PC-9 (cell line): Measurements from ENCODE around the gene SLC2A2. TPM values are rescaled to one million over a fixed set of nuclear protein-coding genes. Genes with fewer than 3 reads are reported as not detected.

ENCODE experiments used
- BruUV-seq: library from RNA; stranded (reverse); fragments of 400-500 nt; replicated peaks from 2 replicates; lab custom pipeline; 2021; lab: Mats Ljungman, UMichigan
- CTCF ChIA-PET: fragments of 300-600 bp; sonication (Branson Sonifier 250); formaldehyde crosslinking; loops from one replicate; lab custom pipeline; 2022; ENCODE audit warnings: antibody characterized with exemption; lab: Charles Lee
- POLR2A ChIA-PET: fragments of 300-600 bp; sonication (Branson Sonifier 250); formaldehyde crosslinking; loops from one replicate; lab custom pipeline; 2022; ENCODE audit warnings: antibody characterized with exemption; ENCODE audit not compliant: unreplicated experiment; lab: Charles Lee
- DNase-seq, 2 experiments: peaks; one replicate each; pipeline versions ENCODE4 v3.0.0 to v3.0.0-alpha.2; 2015 to 2022; ENCODE audit warnings: mixed read lengths in 1 of 2
- H2AFZ ChIP-seq: fragments of 200-600 bp; sonication (generic); 2 replicates; pipeline ENCODE4 v1.8.1; 2017; ENCODE audit warnings: antibody characterized with exemption
- H3F3A ChIP-seq: fragments of 200-600 bp; sonication (generic); 2 replicates; pipeline ENCODE4 v1.8.1; 2017; ENCODE audit warnings: antibody characterized with exemption, mild to moderate bottlenecking, low read depth; ENCODE audit not compliant: insufficient read depth
- H3K27ac ChIP-seq: fragments of 200-600 bp; sonication (generic); 2 replicates; pipeline ENCODE4 v1.6.1; 2016; ENCODE audit warnings: mixed run types
- H3K27me3 ChIP-seq: fragments of 200-600 bp; sonication (generic); 2 replicates; pipeline ENCODE4 v1.6.1; 2016; ENCODE audit warnings: low read depth, mixed run types; ENCODE audit not compliant: insufficient read depth
- H3K36me3 ChIP-seq: fragments of 200-600 bp; sonication (generic); 2 replicates; pipeline ENCODE4 v1.6.1; 2016; ENCODE audit warnings: low read depth, mixed run types
- H3K4me1 ChIP-seq: fragments of 200-600 bp; sonication (generic); replicated peaks from 2 replicates; pipeline ENCODE4 v1.6.1; 2016; ENCODE audit warnings: mixed run types; ENCODE audit not compliant: insufficient read depth
- H3K4me2 ChIP-seq: fragments of 200-600 bp; sonication (generic); 2 replicates; pipeline ENCODE4 v1.6.1; 2017; ENCODE audit warnings: mixed run types
- H3K4me3 ChIP-seq: fragments of 200-600 bp; sonication (generic); 2 replicates; pipeline ENCODE4 v1.6.1; 2016; ENCODE audit warnings: mixed run types
- H3K79me2 ChIP-seq: fragments of 200-600 bp; sonication (generic); 2 replicates; pipeline ENCODE4 v1.6.1; 2017; ENCODE audit warnings: low read depth, mixed run types
- H3K9me2 ChIP-seq: fragments of 200-600 bp; sonication (generic); 2 replicates; pipeline ENCODE4 v1.8.1; 2017; ENCODE audit warnings: mild to moderate bottlenecking; ENCODE audit not compliant: insufficient read depth
- H3K9me3 ChIP-seq: fragments of 200-600 bp; sonication (generic); 2 replicates; pipeline ENCODE4 v1.8.1; 2016; ENCODE audit warnings: low read depth; ENCODE audit not compliant: insufficient read depth
- H4K20me1 ChIP-seq: fragments of 200-600 bp; sonication (generic); 2 replicates; pipeline ENCODE4 v1.8.1; 2017; ENCODE audit not compliant: insufficient read depth
- EZH2 ChIP-seq: fragments of 200-600 bp; sonication (generic); IDR thresholded peaks from 2 replicates; pipeline ENCODE4 v1.8.0; 2017; ENCODE audit warnings: antibody characterized with exemption, low read depth
- intact Hi-C: fragments of 100-400 bp; cut with micrococcal nuclease; formaldehyde crosslinking; loops from one replicate; pipeline ENCODE4 v1.10.0; 2022; ENCODE audit not compliant: unreplicated experiment
- total RNA-seq: library from RNA; stranded (reverse); gene quantifications from 2 replicates; pipeline ENCODE4 v1.2.3, GENCODE V29; 2021
- TF ChIP-seq, protein P1 (sequence below): fragments of 200-600 bp; sonication (generic); conservative IDR thresholded peaks from 2 replicates; pipeline ENCODE4 v1.6.1; 2017; ENCODE audit warnings: mixed run types, antibody characterized with exemption, mild to moderate bottlenecking, moderate library complexity

The SLC2A2 gene
- total RNA-seq, 1 experiment from 2014 or later: not detected

DNA sequence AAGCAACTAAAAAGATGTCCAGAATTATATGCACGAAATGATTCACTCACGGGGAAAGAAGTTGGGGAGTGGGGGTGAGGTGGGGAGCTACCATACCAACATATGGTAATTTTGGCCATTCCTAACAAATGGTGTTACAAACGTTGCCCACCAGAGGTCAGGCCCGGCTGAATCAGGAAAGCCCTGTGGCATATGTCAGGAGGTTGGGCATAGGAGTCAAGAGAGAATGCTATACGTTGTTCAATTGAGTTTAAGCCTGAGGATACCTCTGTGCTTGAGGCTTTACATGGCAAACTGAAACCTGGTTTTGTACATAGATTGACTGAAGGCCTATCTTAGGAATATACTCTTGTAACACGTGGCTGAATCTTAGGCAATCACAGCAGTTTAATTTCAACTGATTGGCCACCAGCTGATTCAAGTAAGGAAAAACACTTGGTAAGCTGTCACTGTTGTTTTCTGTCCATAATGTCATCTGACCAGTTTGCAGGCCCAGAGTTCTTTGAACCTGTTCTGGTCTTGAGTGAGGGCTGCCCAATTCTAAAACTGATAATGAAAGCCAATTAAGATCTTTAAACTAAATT lies 23.4 kb upstream of the SLC2A2 start:
- Histone ChIP-seq H3K79me2 (no peaks in the 10 kb centered on the region), H3K9me3 (peaks cover 5% of the 10 kb centered on the region; the same call in 1 of the 2 replicates), H2AFZ (no peak overlapping the region), H3K4me1 (peaks cover 24% of the 10 kb centered on the region), H3K36me3 (no peaks in the 10 kb centered on the region), H3K9me2 (no peaks in the 10 kb centered on the region), H3K4me2 (no peak overlapping the region), H3F3A (peaks cover 10% of the 10 kb centered on the region), H3K4me3 (no peak overlapping the region), H4K20me1 (no peaks in the 10 kb centered on the region), H3K27me3 (no peaks in the 10 kb centered on the region), H3K27ac (no peak overlapping the region)
- no TSS peak for BruUV-seq
- intact Hi-C loops: loop anchor here (1.0 to 10.0 kb wide), 6 partner anchors 21 to 1295 kb away; no protein-coding TSS in a partner anchor
- ChIA-PET CTCF (interaction anchor here (0.5 to 1.3 kb wide), 4 partner anchors 8 to 723 kb away, joined by 3 to 7 read pairs (median 4); no protein-coding TSS in a partner anchor), POLR2A (no interaction called here)
- TF ChIP-seq, protein P1, sequence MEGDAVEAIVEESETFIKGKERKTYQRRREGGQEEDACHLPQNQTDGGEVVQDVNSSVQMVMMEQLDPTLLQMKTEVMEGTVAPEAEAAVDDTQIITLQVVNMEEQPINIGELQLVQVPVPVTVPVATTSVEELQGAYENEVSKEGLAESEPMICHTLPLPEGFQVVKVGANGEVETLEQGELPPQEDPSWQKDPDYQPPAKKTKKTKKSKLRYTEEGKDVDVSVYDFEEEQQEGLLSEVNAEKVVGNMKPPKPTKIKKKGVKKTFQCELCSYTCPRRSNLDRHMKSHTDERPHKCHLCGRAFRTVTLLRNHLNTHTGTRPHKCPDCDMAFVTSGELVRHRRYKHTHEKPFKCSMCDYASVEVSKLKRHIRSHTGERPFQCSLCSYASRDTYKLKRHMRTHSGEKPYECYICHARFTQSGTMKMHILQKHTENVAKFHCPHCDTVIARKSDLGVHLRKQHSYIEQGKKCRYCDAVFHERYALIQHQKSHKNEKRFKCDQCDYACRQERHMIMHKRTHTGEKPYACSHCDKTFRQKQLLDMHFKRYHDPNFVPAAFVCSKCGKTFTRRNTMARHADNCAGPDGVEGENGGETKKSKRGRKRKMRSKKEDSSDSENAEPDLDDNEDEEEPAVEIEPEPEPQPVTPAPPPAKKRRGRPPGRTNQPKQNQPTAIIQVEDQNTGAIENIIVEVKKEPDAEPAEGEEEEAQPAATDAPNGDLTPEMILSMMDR: peak; percentile 86
- no peak for TF ChIP-seq EZH2
- peak; percentile 53 to 64 for DNase-seq

DNA sequence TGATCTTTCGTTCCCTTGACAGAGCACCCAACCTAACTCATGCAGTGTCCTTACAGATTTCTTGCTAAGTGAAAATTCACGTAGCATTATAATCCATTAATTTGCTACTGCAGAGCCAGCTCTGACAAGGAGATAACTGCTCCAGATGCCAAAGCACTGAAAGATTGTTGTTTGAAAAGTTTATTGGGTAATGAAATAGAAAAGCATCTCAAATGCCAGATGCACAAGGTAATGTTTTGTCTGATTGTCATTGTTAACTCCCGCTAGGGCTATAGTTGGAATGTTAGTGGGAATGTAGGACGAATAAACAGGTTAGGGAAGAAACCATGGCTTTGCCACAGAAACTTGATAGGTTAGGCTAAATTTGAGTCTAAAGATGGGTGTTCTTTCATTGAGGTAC lies 20.2 kb upstream of the SLC2A2 start:
- no peaks in the 10 kb centered on the region for H3K27me3 ChIP-seq
- no TSS peak for BruUV-seq
- no peaks in the 10 kb centered on the region for H4K20me1 ChIP-seq
- H3K27ac ChIP-seq: no peak overlapping the region
- no peaks in the 10 kb centered on the region for H3K79me2 ChIP-seq
- TF ChIP-seq, protein P1: no peak
- TF ChIP-seq EZH2: no peak
- DNase-seq: no peak
- H3F3A ChIP-seq: peaks cover 6% of the 10 kb centered on the region
- no peak overlapping the region for H2AFZ ChIP-seq
- no peaks in the 10 kb centered on the region for H3K36me3 ChIP-seq
- ChIA-PET POLR2A (no interaction called here), CTCF (interaction anchor here (0.6 kb wide), 1 partner anchor 423 kb away, joined by 3 read pairs; no protein-coding TSS in a partner anchor)
- no peaks in the 10 kb centered on the region for H3K9me2 ChIP-seq
- no peak overlapping the region for H3K4me3 ChIP-seq
- H3K9me3 ChIP-seq: no peaks in the 10 kb centered on the region
- H3K4me2 ChIP-seq: no peak overlapping the region
- intact Hi-C loops: loop anchor here (5.0 kb wide), 1 partner anchor 84 kb away; no protein-coding TSS in a partner anchor
- H3K4me1 ChIP-seq: peaks cover 21% of the 10 kb centered on the region

DNA sequence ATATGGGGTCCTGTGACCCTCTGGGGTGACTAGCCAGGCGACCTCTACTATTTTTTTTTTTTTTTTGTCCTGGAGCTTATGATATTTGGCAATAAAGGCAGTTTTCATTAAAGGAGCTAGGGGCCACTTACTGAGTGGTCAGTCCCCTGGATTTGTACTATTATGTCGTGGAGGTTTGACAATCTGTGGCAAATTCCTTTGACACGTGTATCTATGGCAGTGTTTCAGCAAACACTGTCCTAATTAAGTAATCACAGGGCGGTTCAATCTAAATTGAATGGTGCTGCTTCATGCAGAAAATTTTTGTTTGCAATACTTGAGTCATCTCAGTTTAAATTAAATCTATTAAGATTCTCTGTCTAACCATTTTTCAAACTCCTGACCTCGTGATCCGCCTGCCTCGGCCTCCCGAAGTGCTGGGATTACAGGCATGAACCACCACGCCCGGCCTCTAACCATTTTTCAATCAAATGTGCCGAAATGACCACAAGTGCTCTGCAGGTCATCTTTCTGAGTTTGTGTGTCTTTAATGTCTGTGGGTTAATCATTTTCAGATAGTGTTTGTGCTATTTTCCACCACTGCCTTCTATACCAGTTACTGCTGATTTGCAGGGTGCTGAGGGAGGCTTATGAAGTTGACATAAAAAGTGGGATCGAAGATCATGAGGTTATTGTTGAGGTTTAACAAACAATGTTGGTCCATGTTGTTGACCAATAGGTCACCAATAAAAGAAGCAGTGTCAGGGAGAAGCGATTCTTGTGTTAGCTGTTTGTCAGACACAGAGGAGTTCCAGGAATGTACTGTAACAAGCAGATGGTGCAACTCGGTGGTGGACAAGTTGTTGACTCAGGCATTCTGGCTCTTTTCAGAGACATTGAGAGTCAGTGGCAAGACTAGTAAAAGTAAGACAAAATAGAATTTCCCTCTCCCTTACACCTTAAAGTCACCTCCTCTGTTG lies 18.6 kb upstream of the SLC2A2 start:
- no peaks in the 10 kb centered on the region for H3K79me2 ChIP-seq
- H4K20me1 ChIP-seq: no peaks in the 10 kb centered on the region
- no peaks in the 10 kb centered on the region for H3K36me3 ChIP-seq
- POLR2A ChIA-PET: no interaction called here
- H3K9me3 ChIP-seq: no peaks in the 10 kb centered on the region
- intact Hi-C loops: loop anchor here (5.0 kb wide), 1 partner anchor 83 kb away; no protein-coding TSS in a partner anchor
- H3K9me2 ChIP-seq: no peaks in the 10 kb centered on the region
- no TSS peak for BruUV-seq
- no peak overlapping the region for H3K4me3 ChIP-seq
- H2AFZ ChIP-seq: no peak overlapping the region
- CTCF ChIA-PET: no interaction called here
- TF ChIP-seq, protein P1: no peak
- no peak for TF ChIP-seq EZH2
- H3K27me3 ChIP-seq: no peaks in the 10 kb centered on the region
- DNase-seq: peak in 1 of 2 experiments; percentile 77
- peaks cover 20% of the 10 kb centered on the region for H3K4me1 ChIP-seq
- peaks cover 6% of the 10 kb centered on the region for H3F3A ChIP-seq
- H3K4me2 ChIP-seq: 0 out of 2 replicates have a peak overlapping the region, but pooled peaks have one; percentile 4
- H3K27ac ChIP-seq: no peak overlapping the region
